Esophagus squamous epithelium (tissue), 4 donors: ENCODE measurements around the gene MICB.

ENCODE experiments used
- POLR2A ChIP-seq, 4 donors: fragments of 450-650 bp; IDR thresholded peaks; one replicate each; pipeline ENCODE4 v1.6.1; 2017; ENCODE audit warnings: antibody characterized with exemption in 4 of 4, mild to moderate bottlenecking in 4 of 4, moderate library complexity in 3 of 4
- TF ChIP-seq, protein P1 (sequence below), 6 experiments: fragments of 450-650 bp in 4 of 6; fragments of 200-600 bp in 2 of 6; sonication (generic) in 2 of 6; IDR thresholded peaks; one replicate each; pipeline ENCODE4 v1.5.1; 2016 to 2019; ENCODE audit warnings: antibody characterized with exemption in 6 of 6, mild to moderate bottlenecking in 4 of 6, moderate library complexity in 4 of 6

GRCh38 chr6:31468311-31468710, 29.6 kb upstream of the MICB start:
- TF ChIP-seq, protein P1, sequence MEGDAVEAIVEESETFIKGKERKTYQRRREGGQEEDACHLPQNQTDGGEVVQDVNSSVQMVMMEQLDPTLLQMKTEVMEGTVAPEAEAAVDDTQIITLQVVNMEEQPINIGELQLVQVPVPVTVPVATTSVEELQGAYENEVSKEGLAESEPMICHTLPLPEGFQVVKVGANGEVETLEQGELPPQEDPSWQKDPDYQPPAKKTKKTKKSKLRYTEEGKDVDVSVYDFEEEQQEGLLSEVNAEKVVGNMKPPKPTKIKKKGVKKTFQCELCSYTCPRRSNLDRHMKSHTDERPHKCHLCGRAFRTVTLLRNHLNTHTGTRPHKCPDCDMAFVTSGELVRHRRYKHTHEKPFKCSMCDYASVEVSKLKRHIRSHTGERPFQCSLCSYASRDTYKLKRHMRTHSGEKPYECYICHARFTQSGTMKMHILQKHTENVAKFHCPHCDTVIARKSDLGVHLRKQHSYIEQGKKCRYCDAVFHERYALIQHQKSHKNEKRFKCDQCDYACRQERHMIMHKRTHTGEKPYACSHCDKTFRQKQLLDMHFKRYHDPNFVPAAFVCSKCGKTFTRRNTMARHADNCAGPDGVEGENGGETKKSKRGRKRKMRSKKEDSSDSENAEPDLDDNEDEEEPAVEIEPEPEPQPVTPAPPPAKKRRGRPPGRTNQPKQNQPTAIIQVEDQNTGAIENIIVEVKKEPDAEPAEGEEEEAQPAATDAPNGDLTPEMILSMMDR (IDR thresholded peaks at IDR 0.05) = no peak
- TF ChIP-seq POLR2A (IDR thresholded peaks at IDR 0.05) = no peak
